GM10266 (cell line): ENCODE results near the gene SLC45A2.

ENCODE experiments used
- DNase-seq: peaks from one replicate; pipeline ENCODE4 v3.0.0; 2012; ENCODE audit errors: extremely low spot score
- TF ChIP-seq, protein P1 (sequence below): IDR thresholded peaks from 2 replicates; pipeline ENCODE4 v1.5.1; 2012; ENCODE audit warnings: mild to moderate bottlenecking, low read depth; ENCODE audit not compliant: control insufficient read depth, insufficient read depth; ENCODE audit errors: missing control alignments

The SLC45A2 gene

DNA sequence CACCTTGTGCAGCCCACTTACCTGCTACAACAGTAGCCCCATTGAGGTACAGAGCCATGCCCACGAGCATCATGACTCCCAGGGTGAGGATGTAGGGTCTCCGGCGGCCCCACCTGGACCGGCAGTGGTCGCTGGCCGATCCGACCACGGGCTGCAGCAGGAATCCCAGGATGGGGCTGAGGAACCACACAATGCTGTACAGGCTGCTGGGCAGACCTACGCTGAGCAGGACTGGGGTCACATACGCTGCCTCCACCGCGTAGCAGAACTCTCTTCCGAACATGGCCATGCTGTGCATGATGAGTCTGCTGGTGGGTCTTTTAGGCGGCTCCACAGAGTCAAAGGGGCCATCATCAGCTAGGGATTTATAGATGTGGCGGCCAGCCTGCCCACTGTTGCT lies 315 bp downstream of the SLC45A2 start:
- TF ChIP-seq, protein P1, sequence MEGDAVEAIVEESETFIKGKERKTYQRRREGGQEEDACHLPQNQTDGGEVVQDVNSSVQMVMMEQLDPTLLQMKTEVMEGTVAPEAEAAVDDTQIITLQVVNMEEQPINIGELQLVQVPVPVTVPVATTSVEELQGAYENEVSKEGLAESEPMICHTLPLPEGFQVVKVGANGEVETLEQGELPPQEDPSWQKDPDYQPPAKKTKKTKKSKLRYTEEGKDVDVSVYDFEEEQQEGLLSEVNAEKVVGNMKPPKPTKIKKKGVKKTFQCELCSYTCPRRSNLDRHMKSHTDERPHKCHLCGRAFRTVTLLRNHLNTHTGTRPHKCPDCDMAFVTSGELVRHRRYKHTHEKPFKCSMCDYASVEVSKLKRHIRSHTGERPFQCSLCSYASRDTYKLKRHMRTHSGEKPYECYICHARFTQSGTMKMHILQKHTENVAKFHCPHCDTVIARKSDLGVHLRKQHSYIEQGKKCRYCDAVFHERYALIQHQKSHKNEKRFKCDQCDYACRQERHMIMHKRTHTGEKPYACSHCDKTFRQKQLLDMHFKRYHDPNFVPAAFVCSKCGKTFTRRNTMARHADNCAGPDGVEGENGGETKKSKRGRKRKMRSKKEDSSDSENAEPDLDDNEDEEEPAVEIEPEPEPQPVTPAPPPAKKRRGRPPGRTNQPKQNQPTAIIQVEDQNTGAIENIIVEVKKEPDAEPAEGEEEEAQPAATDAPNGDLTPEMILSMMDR: no peak
- no peak for DNase-seq

DNA sequence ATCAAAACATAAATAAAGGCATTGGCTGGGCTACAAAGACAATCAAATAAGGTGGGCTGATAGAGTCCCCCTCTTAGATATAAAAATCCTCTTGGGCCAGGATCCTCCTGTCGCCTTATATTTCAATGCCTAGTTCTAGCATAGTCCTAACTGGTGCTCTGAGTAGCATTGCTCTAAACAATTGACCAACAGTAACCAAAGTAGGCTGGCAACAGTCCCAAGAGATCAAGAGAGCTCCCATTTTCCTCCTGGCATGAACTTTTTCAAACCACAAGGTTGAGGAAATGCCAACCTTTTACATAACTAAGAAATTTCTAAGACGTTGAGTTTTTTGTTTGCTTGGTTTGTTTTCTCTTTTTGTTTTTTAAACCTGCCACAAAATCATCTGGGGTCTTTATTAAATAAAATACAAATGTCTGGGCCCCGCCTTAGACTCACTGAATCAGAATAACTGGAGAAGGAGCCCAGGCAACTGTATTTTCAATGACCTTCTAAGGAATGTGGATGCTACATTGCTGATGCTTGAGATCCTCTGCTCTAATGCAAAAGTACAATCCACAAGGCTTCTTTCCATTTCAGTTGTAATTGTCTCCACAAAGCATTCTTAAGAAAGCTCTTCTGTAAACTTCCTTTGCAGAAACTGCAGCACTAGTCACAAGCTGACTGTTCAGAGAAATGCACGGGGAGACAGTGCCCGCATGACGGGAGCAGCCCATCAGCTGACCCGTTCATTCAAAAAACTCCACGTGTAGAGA lies 2.9 kb downstream of the SLC45A2 start:
- no peak for DNase-seq
- TF ChIP-seq, protein P1: no peak

DNA sequence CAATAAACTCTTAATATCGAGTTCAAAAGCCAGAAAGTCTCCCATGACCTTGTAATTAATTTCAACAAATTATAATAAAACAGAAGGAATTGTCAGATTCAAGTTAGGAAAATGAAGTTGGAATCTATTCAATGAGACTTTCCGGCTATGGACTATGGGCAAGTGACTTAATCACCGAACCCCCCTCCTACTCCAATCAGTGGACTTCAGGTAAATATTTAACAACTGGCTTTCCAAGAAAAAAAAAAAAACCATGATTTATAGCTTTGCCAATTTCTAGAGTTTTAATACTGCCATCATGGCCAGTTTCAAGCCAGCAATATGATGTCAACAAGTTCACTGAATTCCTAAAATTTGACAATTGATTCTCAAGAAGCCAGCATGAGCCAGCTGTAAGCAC lies 4.5 kb downstream of the SLC45A2 start:
- TF ChIP-seq, protein P1: no peak
- no peak for DNase-seq

DNA sequence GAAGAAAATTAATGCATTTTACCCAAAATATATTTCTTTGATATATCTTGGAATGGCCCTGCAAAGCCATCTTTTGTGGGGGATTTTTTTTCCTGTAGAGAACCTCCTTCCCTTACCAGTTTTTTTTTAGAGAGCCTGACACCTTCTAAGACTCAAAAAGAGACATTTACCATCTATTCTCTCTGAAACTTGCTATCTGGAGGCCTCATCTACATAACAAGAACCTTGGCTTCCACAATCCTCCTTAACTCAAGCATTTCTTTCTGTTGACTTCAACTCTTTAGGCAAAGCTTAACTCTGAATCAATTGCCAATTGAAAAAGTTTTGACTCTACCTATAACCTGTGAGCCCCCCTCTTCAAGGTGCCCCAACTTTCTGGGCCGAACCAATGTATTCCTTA lies 6.2 kb downstream of the SLC45A2 start:
- DNase-seq: no peak
- TF ChIP-seq, protein P1: no peak

DNA sequence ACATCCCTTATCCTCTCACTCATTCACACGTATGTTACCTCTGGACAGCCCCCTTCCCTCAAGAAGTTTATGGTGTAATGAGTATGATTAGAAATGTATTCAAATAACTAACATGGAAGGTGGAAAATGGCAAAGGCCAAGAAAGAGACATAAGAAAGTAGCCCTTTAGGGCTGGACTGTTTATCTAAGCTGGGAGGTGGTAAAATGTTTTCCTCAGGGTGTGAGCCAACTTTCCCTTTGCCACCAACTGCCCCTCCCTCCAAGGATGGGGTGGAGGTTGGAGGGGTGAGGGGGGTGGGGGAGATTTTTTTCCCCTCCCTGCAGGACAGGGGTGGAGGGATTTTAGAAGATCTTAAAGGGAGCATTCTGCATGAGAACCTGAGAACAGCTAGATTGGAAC lies 8.2 kb downstream of the SLC45A2 start:
- TF ChIP-seq, protein P1: no peak
- no peak for DNase-seq

DNA sequence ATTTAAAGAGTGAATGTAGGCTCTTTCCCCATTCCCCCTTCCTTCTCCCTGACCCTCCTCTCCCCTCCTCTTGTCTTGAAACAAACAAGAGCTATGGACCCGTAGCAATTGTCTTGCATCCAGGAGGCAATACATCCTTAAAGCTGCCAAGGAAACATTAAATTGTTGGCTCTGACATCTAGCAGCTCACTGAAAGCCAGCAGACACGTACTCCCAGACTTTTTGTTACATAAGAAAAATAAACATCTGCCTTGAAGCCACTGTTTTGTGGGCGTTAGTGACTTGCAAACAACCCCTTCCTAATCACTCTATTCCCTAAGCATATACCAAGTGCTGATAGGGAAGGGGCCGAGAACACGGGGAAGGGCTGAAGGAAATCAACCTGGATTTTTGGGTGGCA lies 8.6 kb downstream of the SLC45A2 start:
- DNase-seq: no peak
- TF ChIP-seq, protein P1: no peak

DNA sequence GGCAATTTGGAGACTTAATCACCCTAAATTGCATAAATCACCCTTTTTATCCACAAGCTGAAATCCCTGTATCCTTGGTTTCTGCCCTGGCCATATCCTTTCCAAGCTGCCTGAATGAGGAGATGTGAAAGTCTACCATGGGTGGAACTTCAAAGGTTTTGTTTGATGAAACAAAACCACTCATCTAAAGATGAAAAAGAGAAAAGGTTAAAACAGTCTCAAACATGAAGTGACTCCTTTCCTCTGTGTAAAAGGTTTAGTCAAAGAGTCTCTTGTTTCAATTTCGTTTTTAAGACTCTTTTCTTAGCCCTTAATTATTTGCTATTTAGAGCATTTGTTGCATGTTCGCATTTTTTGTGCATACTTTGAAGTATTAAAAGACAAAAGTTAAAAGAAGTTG lies 11.2 kb downstream of the SLC45A2 start:
- DNase-seq: peak; percentile 37
- TF ChIP-seq, protein P1: no peak
